GM12865 (cell line): Measurements from ENCODE around the gene P3H4.

Experiments used
- DNase-seq: peaks from one replicate; pipeline ENCODE4 v3.0.0; 2010; ENCODE audit warnings: low read depth
- H3K4me3 ChIP-seq: 2 replicates; pipeline ENCODE4 v1.5.1; 2011; ENCODE audit warnings: mild to moderate bottlenecking, low read depth, low read length, control low read depth
- CTCF ChIP-seq: IDR thresholded peaks from 2 replicates; pipeline ENCODE4 v1.5.1; 2011; ENCODE audit warnings: low read length, control low read depth, low read depth, inconsistent platforms; ENCODE audit not compliant: insufficient read depth; ENCODE audit errors: missing control alignments

P3H4 gene

GRCh38 chr17:41816637-41817320 is 5.0 kb upstream of the P3H4 start:
- TF ChIP-seq CTCF = no peak
- H3K4me3 ChIP-seq = no peak overlapping the region
- no peak for DNase-seq

GRCh38 chr17:41814195-41814594 is 2.4 kb upstream of the P3H4 start:
- no peak for TF ChIP-seq CTCF
- H3K4me3 ChIP-seq = no peak overlapping the region
- no peak for DNase-seq

GRCh38 chr17:41813699-41814124 is 2.0 kb upstream of the P3H4 start:
- no peak for TF ChIP-seq CTCF
- DNase-seq = no peak
- no peak overlapping the region for H3K4me3 ChIP-seq

GRCh38 chr17:41813152-41813680 is 1.5 kb upstream of the P3H4 start:
- H3K4me3 ChIP-seq = no peak overlapping the region
- no peak for DNase-seq
- no peak for TF ChIP-seq CTCF

GRCh38 chr17:41812381-41813151 is 817 bp upstream of the P3H4 start, which contains the start of gene FKBP10:
TSS of gene FKBP10 (plus strand) at chr17:41813004. CDS start at chr17:41813035, 31 bp downstream.
- TF ChIP-seq CTCF = no peak
- DNase-seq = peak; percentile 28

GRCh38 chr17:41810659-41811548 is 845 bp downstream of the P3H4 start:
- peak overlapping the region; percentile 59 for H3K4me3 ChIP-seq
- no peak for TF ChIP-seq CTCF
- DNase-seq = no peak

More at GRCh38 chr17:41812381-41813151, 817 bp upstream of the P3H4 start, which contains the start of gene FKBP10:
- peak within 1 kb of the TSS; percentile 59 for H3K4me3 ChIP-seq
